Ishikawa (cell line): Measurements from ENCODE around the gene XG.

Source experiments
- CEBPB ChIP-seq: IDR thresholded peaks from 2 replicates; pipeline ENCODE4 v1.6.1; 2012
- CREB1 ChIP-seq: IDR thresholded peaks from 2 replicates; pipeline ENCODE4 v1.6.1; 2012; ENCODE audit warnings: low read depth
- EGR1 ChIP-seq: IDR thresholded peaks from 2 replicates; pipeline ENCODE4 v1.6.1; 2012
- EP300 ChIP-seq: IDR thresholded peaks from 2 replicates; pipeline ENCODE4 v1.6.1; 2012; ENCODE audit warnings: borderline replicate concordance
- FOXM1 ChIP-seq: IDR thresholded peaks from 2 replicates; pipeline ENCODE4 v1.6.1; 2012; ENCODE audit warnings: low read depth, borderline replicate concordance
- NFIC ChIP-seq: IDR thresholded peaks from 2 replicates; pipeline ENCODE4 v1.6.1; 2012
- RAD21 ChIP-seq: IDR thresholded peaks from 2 replicates; pipeline ENCODE4 v1.6.1; 2012; ENCODE audit warnings: low read depth
- TAF1 ChIP-seq: IDR thresholded peaks from 2 replicates; pipeline ENCODE4 v1.6.1; 2012; ENCODE audit warnings: low read depth, mild to moderate bottlenecking
- TCF12 ChIP-seq: IDR thresholded peaks from 2 replicates; pipeline ENCODE4 v1.6.1; 2012; ENCODE audit warnings: low read depth
- TEAD4 ChIP-seq: IDR thresholded peaks from 2 replicates; pipeline ENCODE4 v1.6.1; 2012
- YY1 ChIP-seq: IDR thresholded peaks from 2 replicates; pipeline ENCODE4 v1.6.1; 2012; ENCODE audit warnings: low read depth
- ZBTB7A ChIP-seq: IDR thresholded peaks from 2 replicates; pipeline ENCODE4 v1.6.1; 2012; ENCODE audit warnings: low read depth
- TF ChIP-seq, protein P1 (sequence below): IDR thresholded peaks from 2 replicates; pipeline ENCODE4 v1.6.1; 2012
- TF ChIP-seq, protein P2 (sequence below): IDR thresholded peaks from 2 replicates; pipeline ENCODE4 v1.6.1; 2012; ENCODE audit warnings: low read depth, mild to moderate bottlenecking
- TF ChIP-seq, protein P3 (sequence below): IDR thresholded peaks from 2 replicates; pipeline ENCODE4 v1.6.1; 2012

Gene XG

DNA sequence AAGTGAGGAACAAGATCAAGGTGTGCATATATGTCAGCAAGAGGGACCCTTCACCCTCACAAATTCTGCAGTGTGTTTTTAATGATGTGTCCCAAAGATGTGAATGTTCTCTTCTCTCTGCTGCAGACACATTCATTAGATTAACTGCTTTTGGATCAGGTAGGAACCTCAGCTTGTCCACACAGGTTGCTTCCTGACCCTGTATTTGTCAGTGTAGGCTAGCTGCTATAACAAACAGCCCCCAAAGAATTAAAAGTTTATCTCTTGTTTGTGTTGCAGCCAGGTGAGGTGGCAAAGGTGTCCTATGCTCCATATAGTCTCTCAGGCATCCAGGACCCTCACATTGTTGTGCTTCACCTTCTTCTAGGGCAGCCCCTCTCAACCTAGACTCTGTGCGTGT is 17.8 kb downstream of the XG start:
- TF ChIP-seq TEAD4 (no peak), CEBPB (no peak), YY1 (no peak), CREB1 (no peak), FOXM1 (no peak), TAF1 (no peak), NFIC (no peak)
- TF ChIP-seq, protein P1, sequence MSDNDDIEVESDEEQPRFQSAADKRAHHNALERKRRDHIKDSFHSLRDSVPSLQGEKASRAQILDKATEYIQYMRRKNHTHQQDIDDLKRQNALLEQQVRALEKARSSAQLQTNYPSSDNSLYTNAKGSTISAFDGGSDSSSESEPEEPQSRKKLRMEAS: no peak

DNA sequence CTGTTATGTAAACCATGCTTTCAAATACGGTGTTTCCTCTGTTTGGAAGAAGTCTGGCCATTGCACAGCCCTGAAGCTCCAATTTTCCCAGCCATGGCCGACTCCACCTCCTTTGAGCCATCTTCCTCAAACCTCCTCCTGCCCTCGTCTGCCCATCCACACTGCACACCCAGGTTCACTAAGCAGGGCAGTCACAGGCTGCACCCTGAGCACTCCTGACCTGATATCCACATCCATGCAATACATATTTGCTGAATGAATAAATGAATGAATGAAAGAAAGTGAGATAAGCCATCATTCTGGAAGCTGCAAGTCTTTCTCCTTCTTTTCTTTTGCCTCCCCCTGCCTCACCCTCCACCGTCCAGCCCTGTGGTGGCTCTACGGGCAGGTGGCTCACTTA is 22.2 kb downstream of the XG start:
- TF ChIP-seq NFIC: no peak

DNA sequence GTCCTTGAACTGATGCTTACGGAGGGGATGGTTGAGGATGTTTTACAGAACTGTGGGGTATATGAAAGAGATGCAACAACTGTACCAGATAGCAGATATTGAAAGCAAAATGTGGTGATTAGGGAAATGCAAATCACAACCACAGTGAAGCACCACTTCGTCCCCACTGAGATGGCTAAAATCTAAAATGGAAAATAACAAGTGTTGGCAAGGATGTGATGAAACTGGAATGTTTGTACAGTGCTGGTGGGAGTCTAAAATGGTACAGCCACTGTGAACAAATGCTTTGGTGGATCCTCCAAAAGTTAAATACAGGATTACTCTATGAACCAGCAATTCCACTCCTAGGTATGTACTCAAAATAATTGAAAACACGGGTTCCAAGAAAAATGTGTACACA is 22.9 kb downstream of the XG start:
- TF ChIP-seq TCF12 (no peak), EP300 (no peak), ZBTB7A (no peak), RAD21 (no peak), YY1 (no peak), TAF1 (no peak), TEAD4 (no peak), EGR1 (no peak), CEBPB (no peak), CREB1 (no peak), FOXM1 (no peak), NFIC (no peak)
- TF ChIP-seq, protein P2, sequence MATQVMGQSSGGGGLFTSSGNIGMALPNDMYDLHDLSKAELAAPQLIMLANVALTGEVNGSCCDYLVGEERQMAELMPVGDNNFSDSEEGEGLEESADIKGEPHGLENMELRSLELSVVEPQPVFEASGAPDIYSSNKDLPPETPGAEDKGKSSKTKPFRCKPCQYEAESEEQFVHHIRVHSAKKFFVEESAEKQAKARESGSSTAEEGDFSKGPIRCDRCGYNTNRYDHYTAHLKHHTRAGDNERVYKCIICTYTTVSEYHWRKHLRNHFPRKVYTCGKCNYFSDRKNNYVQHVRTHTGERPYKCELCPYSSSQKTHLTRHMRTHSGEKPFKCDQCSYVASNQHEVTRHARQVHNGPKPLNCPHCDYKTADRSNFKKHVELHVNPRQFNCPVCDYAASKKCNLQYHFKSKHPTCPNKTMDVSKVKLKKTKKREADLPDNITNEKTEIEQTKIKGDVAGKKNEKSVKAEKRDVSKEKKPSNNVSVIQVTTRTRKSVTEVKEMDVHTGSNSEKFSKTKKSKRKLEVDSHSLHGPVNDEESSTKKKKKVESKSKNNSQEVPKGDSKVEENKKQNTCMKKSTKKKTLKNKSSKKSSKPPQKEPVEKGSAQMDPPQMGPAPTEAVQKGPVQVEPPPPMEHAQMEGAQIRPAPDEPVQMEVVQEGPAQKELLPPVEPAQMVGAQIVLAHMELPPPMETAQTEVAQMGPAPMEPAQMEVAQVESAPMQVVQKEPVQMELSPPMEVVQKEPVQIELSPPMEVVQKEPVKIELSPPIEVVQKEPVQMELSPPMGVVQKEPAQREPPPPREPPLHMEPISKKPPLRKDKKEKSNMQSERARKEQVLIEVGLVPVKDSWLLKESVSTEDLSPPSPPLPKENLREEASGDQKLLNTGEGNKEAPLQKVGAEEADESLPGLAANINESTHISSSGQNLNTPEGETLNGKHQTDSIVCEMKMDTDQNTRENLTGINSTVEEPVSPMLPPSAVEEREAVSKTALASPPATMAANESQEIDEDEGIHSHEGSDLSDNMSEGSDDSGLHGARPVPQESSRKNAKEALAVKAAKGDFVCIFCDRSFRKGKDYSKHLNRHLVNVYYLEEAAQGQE: no peak
- TF ChIP-seq, protein P3, sequence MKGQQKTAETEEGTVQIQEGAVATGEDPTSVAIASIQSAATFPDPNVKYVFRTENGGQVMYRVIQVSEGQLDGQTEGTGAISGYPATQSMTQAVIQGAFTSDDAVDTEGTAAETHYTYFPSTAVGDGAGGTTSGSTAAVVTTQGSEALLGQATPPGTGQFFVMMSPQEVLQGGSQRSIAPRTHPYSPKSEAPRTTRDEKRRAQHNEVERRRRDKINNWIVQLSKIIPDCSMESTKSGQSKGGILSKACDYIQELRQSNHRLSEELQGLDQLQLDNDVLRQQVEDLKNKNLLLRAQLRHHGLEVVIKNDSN: no peak
- TF ChIP-seq, protein P1: no peak

DNA sequence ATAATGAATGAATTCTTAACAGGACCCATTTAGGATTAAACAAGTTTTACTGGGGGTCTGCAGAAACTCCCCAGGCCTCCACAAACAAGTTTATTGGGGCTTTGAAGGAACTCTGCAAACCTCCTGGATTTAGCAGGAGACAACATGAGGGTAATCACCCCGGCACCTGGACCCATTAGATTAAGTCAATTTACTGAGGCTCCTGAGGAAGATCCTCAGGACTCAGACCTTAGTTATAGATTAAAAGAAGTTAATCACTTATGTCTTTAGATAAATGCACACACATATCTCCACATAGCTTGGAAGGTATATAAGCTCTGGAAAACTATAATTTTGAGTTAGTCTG is 29.4 kb downstream of the XG start:
- TF ChIP-seq RAD21: no peak
- TF ChIP-seq TCF12: no peak
- TF ChIP-seq EP300: no peak
- TF ChIP-seq TEAD4: no peak
- no peak for TF ChIP-seq NFIC
- TF ChIP-seq, protein P2: no peak
- TF ChIP-seq TAF1: no peak
- TF ChIP-seq YY1: no peak
- TF ChIP-seq ZBTB7A: no peak
- TF ChIP-seq, protein P3: no peak
- TF ChIP-seq CEBPB: no peak

DNA sequence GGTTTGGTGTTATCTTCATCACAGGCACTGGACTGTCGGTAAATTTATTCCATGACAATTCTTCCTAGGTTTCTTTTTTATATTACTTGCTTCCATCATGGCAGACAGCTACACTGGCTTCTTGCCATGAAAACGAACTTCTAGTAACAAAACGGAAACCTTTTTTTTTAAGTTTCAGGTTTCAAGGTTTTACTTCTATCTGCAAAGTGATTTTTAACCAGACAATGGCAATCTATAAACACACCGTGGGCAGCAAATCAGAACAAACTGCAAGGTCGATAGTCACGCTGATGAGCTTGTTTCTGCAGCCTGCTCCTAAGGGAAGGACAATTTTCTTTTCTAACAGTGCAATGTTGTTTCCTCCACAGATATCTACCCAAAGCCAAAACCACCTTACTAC is 29.9 kb downstream of the XG start:
- TF ChIP-seq CREB1 (no peak), TAF1 (no peak), RAD21 (no peak), EGR1 (no peak), EP300 (no peak), YY1 (no peak), NFIC (no peak)
- TF ChIP-seq, protein P3: no peak

DNA sequence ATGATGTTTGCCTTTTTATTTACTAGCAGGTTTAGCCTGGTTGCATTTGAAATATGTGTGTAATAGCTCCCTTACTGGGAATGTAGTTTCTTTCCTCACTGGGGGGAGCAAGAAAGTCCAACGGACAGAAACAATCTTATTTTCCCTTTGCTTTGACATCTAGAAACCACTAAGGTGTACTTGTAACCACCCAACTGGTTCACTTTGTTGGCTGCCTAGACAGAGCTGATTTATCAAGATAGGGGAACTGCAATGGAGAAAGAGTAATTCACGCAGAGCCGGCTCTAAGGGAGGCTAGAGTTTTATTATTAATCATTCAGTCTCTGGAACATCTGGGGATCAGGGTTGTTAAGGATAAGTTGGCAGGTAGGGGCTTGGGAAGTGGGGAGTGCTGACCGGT is 30.3 kb downstream of the XG start:
- TF ChIP-seq CEBPB: no peak

DNA sequence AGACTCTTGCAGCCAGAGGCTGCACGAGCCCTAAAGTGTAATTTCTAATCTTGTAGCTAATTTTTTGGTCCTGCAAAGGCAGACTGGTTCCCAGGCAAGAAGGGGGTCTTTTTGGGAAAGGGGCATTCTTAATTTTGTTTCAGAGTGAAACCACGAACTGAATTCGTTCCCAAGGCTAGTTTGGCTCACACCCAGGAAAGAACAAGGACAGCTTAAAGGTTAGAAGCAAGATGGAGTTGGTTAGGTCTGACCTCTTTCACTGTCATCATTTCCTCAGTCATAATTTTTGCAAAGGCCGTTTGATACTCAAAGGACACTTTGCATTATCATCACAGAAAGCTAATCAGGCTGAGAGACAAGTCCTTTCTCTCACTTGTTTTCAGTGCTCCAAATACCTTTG is 30.9 kb downstream of the XG start:
- TF ChIP-seq TAF1 (no peak), TCF12 (no peak), CEBPB (no peak), CREB1 (no peak), EGR1 (no peak), YY1 (no peak), FOXM1 (no peak), NFIC (no peak), EP300 (no peak), ZBTB7A (no peak), RAD21 (no peak)
- TF ChIP-seq, protein P3: no peak
- TF ChIP-seq, protein P2: no peak
- TF ChIP-seq, protein P1: no peak
